Liver (tissue), 9 donors: Measurements from ENCODE around the gene TOLLIP. TPM values are rescaled to one million over a fixed set of nuclear protein-coding genes. Genes with fewer than 3 reads are reported as not detected.

Experiments used
- DNase-seq: peaks from one replicate; pipeline ENCODE4 v3.0.0-alpha.2; 2017; ENCODE audit warnings: low spot score
- H3K27ac ChIP-seq, 2 donors: one replicate each; pipeline ENCODE4 v1.7.0; 2013; ENCODE audit warnings: inconsistent platforms in 2 of 2, low read length in 2 of 2, control low read depth in 1 of 2, low read depth in 1 of 2, mild to moderate bottlenecking in 1 of 2
- H3K27me3 ChIP-seq, 4 donors: one replicate each; pipeline versions ENCODE4 v1.6.1 to v1.7.0; 2013; ENCODE audit warnings: low read length in 3 of 4, inconsistent platforms in 1 of 4, mild to moderate bottlenecking in 1 of 4, moderate library complexity in 1 of 4; ENCODE audit not compliant: control insufficient read depth in 4 of 4, insufficient read depth in 4 of 4
- H3K36me3 ChIP-seq, 4 donors: one replicate each; pipeline versions ENCODE4 v1.6.1 to v1.7.0; 2013; ENCODE audit warnings: low read length in 3 of 4, mild to moderate bottlenecking in 3 of 4, low read depth in 1 of 4, moderate library complexity in 1 of 4; ENCODE audit not compliant: control insufficient read depth in 4 of 4, insufficient read depth in 3 of 4
- H3K4me1 ChIP-seq, 4 donors: one replicate each; pipeline versions ENCODE4 v1.6.1 to v1.7.0; 2013; ENCODE audit warnings: low read length in 3 of 4, mild to moderate bottlenecking in 3 of 4, moderate library complexity in 1 of 4; ENCODE audit not compliant: control insufficient read depth in 4 of 4, insufficient read depth in 4 of 4
- H3K4me3 ChIP-seq, 3 donors: one replicate each; pipeline versions ENCODE4 v1.6.1 to v1.7.0; 2013; ENCODE audit warnings: low read length in 3 of 3, control low read depth in 1 of 3, low read depth in 1 of 3, mild to moderate bottlenecking in 1 of 3
- H3K9ac ChIP-seq, 2 donors: one replicate each; pipeline ENCODE4 v1.7.0; 2013; ENCODE audit warnings: low read length in 2 of 2, mild to moderate bottlenecking in 2 of 2, moderate library complexity in 2 of 2, control low read depth in 1 of 2, low read depth in 1 of 2
- H3K9me3 ChIP-seq, 4 donors: one replicate each; pipeline versions ENCODE4 v1.6.1 to v1.7.0; 2013; ENCODE audit warnings: low read length in 3 of 4; ENCODE audit not compliant: control insufficient read depth in 4 of 4
- EGR1 ChIP-seq, 2 donors: IDR thresholded peaks; 2 replicates each; pipeline ENCODE4 v1.6.1; 2016 to 2018; ENCODE audit warnings: antibody characterized with exemption in 2 of 2, low read depth in 2 of 2
- FOXA1 ChIP-seq: IDR thresholded peaks from 2 replicates; pipeline ENCODE4 v1.6.1; 2016; ENCODE audit warnings: antibody characterized with exemption
- FOXA2 ChIP-seq: IDR thresholded peaks from 2 replicates; pipeline ENCODE4 v1.6.1; 2016; ENCODE audit warnings: antibody characterized with exemption
- GABPA ChIP-seq, 2 donors: IDR thresholded peaks in 1 of 2; conservative IDR thresholded peaks in 1 of 2; 2 replicates each; pipeline ENCODE4 v1.6.1; 2016; ENCODE audit warnings: antibody characterized with exemption in 2 of 2, mild to moderate bottlenecking in 1 of 2, moderate library complexity in 1 of 2
- HNF4A ChIP-seq, 2 donors: conservative IDR thresholded peaks; 2 replicates each; pipeline ENCODE4 v1.6.1; 2016; ENCODE audit warnings: antibody characterized with exemption in 2 of 2, mild to moderate bottlenecking in 2 of 2
- NR2F2 ChIP-seq: IDR thresholded peaks from 2 replicates; pipeline ENCODE4 v1.6.1; 2016; ENCODE audit warnings: antibody characterized with exemption
- RXRA ChIP-seq, 2 donors: IDR thresholded peaks; 2 replicates each; pipeline ENCODE4 v1.6.1; 2017 to 2018; ENCODE audit warnings: antibody characterized with exemption in 2 of 2, mild to moderate bottlenecking in 1 of 2
- SP1 ChIP-seq: IDR thresholded peaks from 2 replicates; pipeline ENCODE4 v1.6.1; 2018; ENCODE audit warnings: antibody characterized with exemption, mild to moderate bottlenecking
- TAF1 ChIP-seq: conservative IDR thresholded peaks from 2 replicates; pipeline ENCODE4 v1.6.1; 2016; ENCODE audit warnings: antibody characterized with exemption, mild to moderate bottlenecking
- YY1 ChIP-seq: IDR thresholded peaks from 2 replicates; pipeline ENCODE4 v1.6.1; 2016; ENCODE audit warnings: antibody characterized with exemption, mild to moderate bottlenecking
- WGBS: extraction: QIAGEN DNeasy Blood & Tissue Kit; methylation state at CpG from one replicate; pipeline ENCODE4 v1.1.7; 2013; 5-methylcytosine and 5-hydroxymethylcytosine counted together
- polyA plus RNA-seq, 2 donors: library from polyadenylated mRNA; stranded (reverse) in 1 of 2; unstranded in 1 of 2; fragments of 200-250 nt in 1 of 2; fragments of >200 nt in 1 of 2; fragmentation: Nextera tagmentation in 1 of 2; extraction: Ambion mirVana in 1 of 2; gene quantifications; one replicate each; pipeline versions ENCODE4 v1.2.1 to v1.2.3, GENCODE V29; 2013 to 2015
- total RNA-seq, 2 donors: library from RNA; depleted of rRNA; stranded (reverse); fragments of >200 nt; gene quantifications; one replicate each; pipeline ENCODE4 v1.2.3, GENCODE V29; 2014
- TF ChIP-seq, protein P1 (sequence below): IDR thresholded peaks from 2 replicates; pipeline ENCODE4 v1.6.1; 2016; ENCODE audit warnings: antibody characterized with exemption
- TF ChIP-seq, protein P2 (sequence below): IDR thresholded peaks from 2 replicates; pipeline ENCODE4 v1.6.1; 2016; ENCODE audit warnings: antibody characterized with exemption, mild to moderate bottlenecking
- TF ChIP-seq, protein P3 (sequence below): IDR thresholded peaks from 2 replicates; pipeline ENCODE4 v1.6.1; 2016; ENCODE audit warnings: antibody characterized with exemption
- TF ChIP-seq, protein P4 (sequence below): fragments of 150-350 bp; IDR thresholded peaks from 2 replicates; pipeline ENCODE4 v1.5.1; 2017; ENCODE audit warnings: improper control_type of control experiment, low read depth, low read length; ENCODE audit not compliant: missing input control
- donor health status: healthy.
- donor health status: healthy.
- donor health status: healthy.
- donor health status: healthy.
- donor health status: healthy.

Gene TOLLIP
- total and polyA plus RNA-seq, 4 donors: 27.5 to 102 (median 72.9) TPM

DNA sequence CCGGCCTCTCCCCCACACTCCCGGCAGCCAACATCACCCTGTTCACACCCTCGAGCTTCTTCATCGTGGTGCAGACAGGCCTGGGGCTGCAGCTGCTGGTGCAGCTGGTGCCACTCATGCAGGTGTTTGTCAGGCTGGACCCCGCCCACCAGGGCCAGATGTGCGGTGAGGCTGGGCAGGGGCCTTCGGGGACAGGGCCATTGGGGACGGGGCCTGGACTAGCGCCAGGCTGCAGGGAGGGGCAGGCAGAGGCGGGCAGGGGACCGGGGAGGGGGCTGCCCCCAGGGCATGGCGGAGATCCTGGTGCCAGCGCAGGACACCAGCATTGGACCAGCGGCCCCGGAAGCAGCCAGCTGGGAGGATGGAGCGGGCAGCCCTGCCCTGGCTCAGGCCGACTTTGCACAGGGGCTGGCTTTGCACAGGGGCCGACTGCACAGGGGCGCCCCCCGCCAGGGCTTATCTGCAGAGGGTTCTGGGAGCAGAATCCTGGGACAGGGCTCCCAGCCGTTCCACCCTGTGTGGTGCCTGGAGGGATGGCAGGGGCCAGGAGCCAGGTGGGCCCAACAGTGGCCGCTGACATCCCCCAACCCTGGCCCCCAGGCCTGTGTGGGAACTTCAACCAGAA is 77.9 kb downstream of the TOLLIP start:
- Histone ChIP-seq H3K4me3 (no peak overlapping the region), H3K4me1 (no peaks in the 10 kb centered on the region), H3K36me3 (no peaks in the 10 kb centered on the region), H3K27me3 (no peaks in the 10 kb centered on the region), H3K9me3 (no peaks in the 10 kb centered on the region), H3K9ac (no peak overlapping the region), H3K27ac (no peak overlapping the region)
- WGBS: 69% methylated on average over 22 of the region's 22 CpGs
- DNase-seq: no peak
- TF ChIP-seq RXRA (IDR thresholded peaks at IDR 0.05) (no peak), HNF4A (conservative IDR thresholded peaks at IDR 0.05) (no peak), FOXA2 (no peak), GABPA (IDR thresholded peaks at IDR 0.05 in 1 of 2, conservative IDR thresholded peaks at IDR 0.05 in 1 of 2) (no peak), TAF1 (no peak), FOXA1 (no peak), YY1 (no peak), SP1 (no peak), NR2F2 (no peak), EGR1 (IDR thresholded peaks at IDR 0.05; ENCODE audit: low read depth in 2 of 2) (no peak)
- TF ChIP-seq, protein P1, sequence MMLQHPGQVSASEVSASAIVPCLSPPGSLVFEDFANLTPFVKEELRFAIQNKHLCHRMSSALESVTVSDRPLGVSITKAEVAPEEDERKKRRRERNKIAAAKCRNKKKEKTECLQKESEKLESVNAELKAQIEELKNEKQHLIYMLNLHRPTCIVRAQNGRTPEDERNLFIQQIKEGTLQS: no peak
- TF ChIP-seq, protein P2, sequence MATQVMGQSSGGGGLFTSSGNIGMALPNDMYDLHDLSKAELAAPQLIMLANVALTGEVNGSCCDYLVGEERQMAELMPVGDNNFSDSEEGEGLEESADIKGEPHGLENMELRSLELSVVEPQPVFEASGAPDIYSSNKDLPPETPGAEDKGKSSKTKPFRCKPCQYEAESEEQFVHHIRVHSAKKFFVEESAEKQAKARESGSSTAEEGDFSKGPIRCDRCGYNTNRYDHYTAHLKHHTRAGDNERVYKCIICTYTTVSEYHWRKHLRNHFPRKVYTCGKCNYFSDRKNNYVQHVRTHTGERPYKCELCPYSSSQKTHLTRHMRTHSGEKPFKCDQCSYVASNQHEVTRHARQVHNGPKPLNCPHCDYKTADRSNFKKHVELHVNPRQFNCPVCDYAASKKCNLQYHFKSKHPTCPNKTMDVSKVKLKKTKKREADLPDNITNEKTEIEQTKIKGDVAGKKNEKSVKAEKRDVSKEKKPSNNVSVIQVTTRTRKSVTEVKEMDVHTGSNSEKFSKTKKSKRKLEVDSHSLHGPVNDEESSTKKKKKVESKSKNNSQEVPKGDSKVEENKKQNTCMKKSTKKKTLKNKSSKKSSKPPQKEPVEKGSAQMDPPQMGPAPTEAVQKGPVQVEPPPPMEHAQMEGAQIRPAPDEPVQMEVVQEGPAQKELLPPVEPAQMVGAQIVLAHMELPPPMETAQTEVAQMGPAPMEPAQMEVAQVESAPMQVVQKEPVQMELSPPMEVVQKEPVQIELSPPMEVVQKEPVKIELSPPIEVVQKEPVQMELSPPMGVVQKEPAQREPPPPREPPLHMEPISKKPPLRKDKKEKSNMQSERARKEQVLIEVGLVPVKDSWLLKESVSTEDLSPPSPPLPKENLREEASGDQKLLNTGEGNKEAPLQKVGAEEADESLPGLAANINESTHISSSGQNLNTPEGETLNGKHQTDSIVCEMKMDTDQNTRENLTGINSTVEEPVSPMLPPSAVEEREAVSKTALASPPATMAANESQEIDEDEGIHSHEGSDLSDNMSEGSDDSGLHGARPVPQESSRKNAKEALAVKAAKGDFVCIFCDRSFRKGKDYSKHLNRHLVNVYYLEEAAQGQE: no peak
- TF ChIP-seq, protein P3, sequence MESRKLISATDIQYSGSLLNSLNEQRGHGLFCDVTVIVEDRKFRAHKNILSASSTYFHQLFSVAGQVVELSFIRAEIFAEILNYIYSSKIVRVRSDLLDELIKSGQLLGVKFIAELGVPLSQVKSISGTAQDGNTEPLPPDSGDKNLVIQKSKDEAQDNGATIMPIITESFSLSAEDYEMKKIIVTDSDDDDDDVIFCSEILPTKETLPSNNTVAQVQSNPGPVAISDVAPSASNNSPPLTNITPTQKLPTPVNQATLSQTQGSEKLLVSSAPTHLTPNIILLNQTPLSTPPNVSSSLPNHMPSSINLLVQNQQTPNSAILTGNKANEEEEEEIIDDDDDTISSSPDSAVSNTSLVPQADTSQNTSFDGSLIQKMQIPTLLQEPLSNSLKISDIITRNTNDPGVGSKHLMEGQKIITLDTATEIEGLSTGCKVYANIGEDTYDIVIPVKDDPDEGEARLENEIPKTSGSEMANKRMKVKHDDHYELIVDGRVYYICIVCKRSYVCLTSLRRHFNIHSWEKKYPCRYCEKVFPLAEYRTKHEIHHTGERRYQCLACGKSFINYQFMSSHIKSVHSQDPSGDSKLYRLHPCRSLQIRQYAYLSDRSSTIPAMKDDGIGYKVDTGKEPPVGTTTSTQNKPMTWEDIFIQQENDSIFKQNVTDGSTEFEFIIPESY: no peak
- TF ChIP-seq, protein P4, sequence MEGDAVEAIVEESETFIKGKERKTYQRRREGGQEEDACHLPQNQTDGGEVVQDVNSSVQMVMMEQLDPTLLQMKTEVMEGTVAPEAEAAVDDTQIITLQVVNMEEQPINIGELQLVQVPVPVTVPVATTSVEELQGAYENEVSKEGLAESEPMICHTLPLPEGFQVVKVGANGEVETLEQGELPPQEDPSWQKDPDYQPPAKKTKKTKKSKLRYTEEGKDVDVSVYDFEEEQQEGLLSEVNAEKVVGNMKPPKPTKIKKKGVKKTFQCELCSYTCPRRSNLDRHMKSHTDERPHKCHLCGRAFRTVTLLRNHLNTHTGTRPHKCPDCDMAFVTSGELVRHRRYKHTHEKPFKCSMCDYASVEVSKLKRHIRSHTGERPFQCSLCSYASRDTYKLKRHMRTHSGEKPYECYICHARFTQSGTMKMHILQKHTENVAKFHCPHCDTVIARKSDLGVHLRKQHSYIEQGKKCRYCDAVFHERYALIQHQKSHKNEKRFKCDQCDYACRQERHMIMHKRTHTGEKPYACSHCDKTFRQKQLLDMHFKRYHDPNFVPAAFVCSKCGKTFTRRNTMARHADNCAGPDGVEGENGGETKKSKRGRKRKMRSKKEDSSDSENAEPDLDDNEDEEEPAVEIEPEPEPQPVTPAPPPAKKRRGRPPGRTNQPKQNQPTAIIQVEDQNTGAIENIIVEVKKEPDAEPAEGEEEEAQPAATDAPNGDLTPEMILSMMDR: no peak
